GM12892 (cell line): ENCODE results near the gene BAAT.

Experiments
- DNase-seq: peaks from one replicate; pipeline ENCODE4 v3.0.0; 2011; ENCODE audit not compliant: insufficient read length
- FAIRE-seq: peaks from 2 replicates; lab custom pipeline; 2011; peaks lifted over from hg19 to GRCh38; lab: Jason Lieb, UNC
- POLR2A ChIP-seq: IDR thresholded peaks from 2 replicates; pipeline ENCODE4 v1.6.1; 2011; ENCODE audit warnings: low read depth, low read length, control low read depth
- POLR2AphosphoS5 ChIP-seq: IDR thresholded peaks from 2 replicates; pipeline ENCODE4 v1.6.1; 2011; ENCODE audit warnings: low read depth, low read length, control low read depth
- TAF1 ChIP-seq: IDR thresholded peaks from 2 replicates; pipeline ENCODE4 v1.6.1; 2011; ENCODE audit warnings: low read depth, mild to moderate bottlenecking, control low read depth, low read length, borderline replicate concordance

BAAT gene

DNA sequence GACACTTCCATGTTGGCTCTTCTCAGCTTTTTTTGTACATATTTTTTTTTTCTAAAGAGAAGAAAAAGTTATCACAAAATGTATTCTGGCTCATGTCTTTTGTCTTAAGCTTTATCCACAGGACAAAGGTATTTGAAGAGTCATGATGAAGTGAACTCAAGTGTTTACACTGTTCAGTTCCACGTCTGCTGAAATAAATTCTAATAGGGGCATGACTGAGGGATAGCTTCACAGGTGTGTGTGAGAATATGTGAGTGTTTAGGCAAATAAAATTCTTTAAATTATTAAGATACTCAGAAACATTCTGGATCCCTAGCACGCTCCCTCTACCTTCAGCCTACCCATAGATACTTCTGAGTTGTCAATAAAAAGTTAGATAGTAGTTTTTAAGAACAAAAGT lies 59.8 kb downstream of the BAAT start:
- no peak for TF ChIP-seq POLR2A
- FAIRE-seq = no peak
- DNase-seq = no peak

DNA sequence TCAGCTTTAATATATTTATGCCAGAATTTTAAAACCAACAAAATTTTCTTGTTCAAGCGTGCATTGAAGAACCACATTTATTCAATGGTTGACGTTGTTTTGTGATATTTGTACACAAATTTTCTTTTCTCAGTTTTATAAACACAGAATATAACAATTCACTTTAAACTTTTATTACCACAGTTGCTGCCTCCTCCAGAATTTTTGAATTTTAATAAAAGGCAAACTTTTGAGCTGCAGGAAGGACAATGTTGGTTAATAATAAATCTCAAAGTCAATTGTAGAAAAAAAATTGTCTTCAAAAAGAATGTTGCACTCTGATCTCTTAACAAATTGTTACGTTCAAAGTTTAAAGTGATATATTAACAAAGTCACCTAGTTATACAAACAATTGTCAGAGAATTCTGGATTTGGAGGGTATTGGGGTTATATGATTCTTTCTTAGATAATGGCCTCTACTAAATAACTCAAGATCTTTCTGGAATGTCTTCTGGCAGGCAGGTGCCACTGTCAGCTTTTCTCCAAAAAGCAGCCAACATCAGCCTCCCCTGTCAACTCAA lies 60.5 kb downstream of the BAAT start:
- FAIRE-seq = no peak
- TF ChIP-seq POLR2A = no peak
- no peak for TF ChIP-seq POLR2AphosphoS5
- TF ChIP-seq TAF1 = no peak
- no peak for DNase-seq

DNA sequence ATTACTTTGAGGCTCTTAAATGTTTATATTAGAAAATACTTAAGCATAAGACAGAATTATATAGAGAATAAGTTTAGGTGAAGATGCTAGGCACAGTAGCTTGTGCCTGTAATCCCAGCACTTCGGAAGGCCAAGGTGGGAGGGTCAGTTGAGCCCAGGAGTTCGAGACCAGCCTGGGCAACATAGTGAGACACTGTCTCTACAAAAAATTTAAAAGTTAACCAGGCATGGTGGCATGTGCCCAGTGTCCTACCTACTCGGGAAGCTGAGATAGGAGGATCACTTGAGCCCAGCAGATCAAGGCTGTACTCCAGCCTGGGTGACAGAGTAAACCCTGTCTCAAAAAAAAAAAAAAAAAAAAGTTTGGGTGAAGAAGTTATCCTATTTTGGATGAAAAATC lies 61.7 kb downstream of the BAAT start:
- DNase-seq (no peak), FAIRE-seq (no peak)
- no peak for TF ChIP-seq POLR2A
- no peak for TF ChIP-seq POLR2AphosphoS5
- TF ChIP-seq TAF1 = no peak

DNA sequence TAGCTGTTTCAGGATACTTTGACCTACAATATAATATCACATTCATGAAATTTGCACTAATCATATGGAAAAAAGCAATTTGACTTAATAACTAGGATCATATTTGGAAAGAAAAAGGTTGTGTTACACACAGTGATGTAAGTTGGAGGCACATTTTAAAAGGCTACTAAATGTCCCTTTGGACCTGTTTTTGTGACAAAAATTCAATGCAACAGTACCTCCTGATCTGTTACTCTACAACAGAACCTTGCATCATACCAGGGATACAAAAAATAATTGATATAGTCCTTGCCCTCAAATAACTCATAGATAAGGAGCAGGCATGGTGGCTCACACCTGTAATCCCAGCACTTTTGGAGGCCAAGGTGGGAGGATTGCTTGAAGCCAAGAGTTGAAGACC lies 67.1 kb downstream of the BAAT start:
- TF ChIP-seq POLR2A (no peak), POLR2AphosphoS5 (no peak), TAF1 (no peak)
- DNase-seq (no peak), FAIRE-seq (no peak)

GRCh38 chr9:101315112-101315450 lies 69.7 kb downstream of the BAAT start:
- FAIRE-seq (no peak), DNase-seq (no peak)
- TF ChIP-seq POLR2AphosphoS5 (no peak), POLR2A (no peak), TAF1 (no peak)

DNA sequence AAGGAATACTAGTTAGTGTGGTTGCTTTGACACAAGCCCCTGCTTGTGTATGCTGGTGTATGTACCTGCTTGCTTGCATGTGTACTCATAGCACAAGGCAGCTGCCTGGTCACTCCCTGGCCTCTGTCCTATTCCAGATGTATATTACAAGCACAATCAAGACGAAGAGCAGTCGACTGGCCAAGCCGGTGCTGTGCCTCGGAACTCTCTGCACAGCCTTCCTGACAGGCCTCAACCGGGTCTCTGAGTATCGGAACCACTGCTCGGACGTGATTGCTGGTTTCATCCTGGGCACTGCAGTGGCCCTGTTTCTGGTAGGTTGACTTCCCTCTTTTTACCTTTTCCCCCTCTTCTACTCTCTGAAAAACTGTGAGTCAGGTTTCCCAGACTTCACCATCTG lies 72.1 kb downstream of the BAAT start:
- FAIRE-seq = no peak
- TF ChIP-seq POLR2AphosphoS5 (no peak), POLR2A (no peak), TAF1 (no peak)
- no peak for DNase-seq

- TF ChIP-seq POLR2AphosphoS5 (no peak), POLR2A (no peak), TAF1 (no peak)
- no peak for DNase-seq
- FAIRE-seq = peak; percentile 33
These were observed 72.9 kb downstream of the BAAT start for GRCh38 chr9:101311758-101312420.

DNA sequence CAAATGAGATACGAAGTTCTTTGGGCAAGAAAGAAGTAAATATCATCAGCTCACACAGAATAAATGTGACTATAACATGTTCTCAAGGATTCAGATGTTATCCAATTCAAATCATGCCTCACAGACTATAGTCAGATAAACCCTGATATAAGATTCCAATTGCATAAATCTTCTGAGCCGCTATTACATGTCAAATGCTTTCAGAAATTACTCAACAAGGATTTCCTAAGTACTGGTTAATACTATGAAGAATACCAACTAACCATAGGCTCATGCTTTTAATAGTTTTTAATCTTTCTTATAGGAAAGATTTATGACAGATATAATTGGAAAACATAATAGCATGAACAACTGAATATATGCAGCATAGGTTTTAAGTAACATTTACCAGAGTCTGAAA lies 73.6 kb downstream of the BAAT start:
- TF ChIP-seq POLR2AphosphoS5 = no peak
- no peak for TF ChIP-seq POLR2A
- no peak for TF ChIP-seq TAF1
- FAIRE-seq = no peak
- DNase-seq = no peak
